Liver (tissue), 3 donors: ENCODE results near the gene CXCL6.

ENCODE experiments used
- CTCF ChIP-seq: fragments of 150-350 bp; IDR thresholded peaks from 2 replicates; pipeline ENCODE4 v1.5.1; 2017; ENCODE audit warnings: improper control_type of control experiment, low read depth, low read length; ENCODE audit not compliant: missing input control
- EGR1 ChIP-seq, 2 donors: IDR thresholded peaks; 2 replicates each; pipeline ENCODE4 v1.6.1; 2016 to 2018; ENCODE audit warnings: antibody characterized with exemption in 2 of 2, low read depth in 2 of 2
- FOXA1 ChIP-seq: IDR thresholded peaks from 2 replicates; pipeline ENCODE4 v1.6.1; 2016; ENCODE audit warnings: antibody characterized with exemption
- GABPA ChIP-seq, 2 donors: IDR thresholded peaks in 1 of 2; conservative IDR thresholded peaks in 1 of 2; 2 replicates each; pipeline ENCODE4 v1.6.1; 2016; ENCODE audit warnings: antibody characterized with exemption in 2 of 2, mild to moderate bottlenecking in 1 of 2, moderate library complexity in 1 of 2
- JUND ChIP-seq, 2 donors: IDR thresholded peaks; 2 replicates each; pipeline ENCODE4 v1.6.1; 2016; ENCODE audit warnings: antibody characterized with exemption in 2 of 2
- MAX ChIP-seq: IDR thresholded peaks from 2 replicates; pipeline ENCODE4 v1.6.1; 2016; ENCODE audit warnings: antibody characterized with exemption
- NR2F2 ChIP-seq: IDR thresholded peaks from 2 replicates; pipeline ENCODE4 v1.6.1; 2016; ENCODE audit warnings: antibody characterized with exemption
- RAD21 ChIP-seq, 2 donors: IDR thresholded peaks; 2 replicates each; pipeline ENCODE4 v1.6.1; 2016; ENCODE audit warnings: antibody characterized with exemption in 2 of 2, mild to moderate bottlenecking in 2 of 2
- REST ChIP-seq: IDR thresholded peaks from 2 replicates; pipeline ENCODE4 v1.6.1; 2016; ENCODE audit warnings: antibody characterized with exemption, mild to moderate bottlenecking
- SP1 ChIP-seq: IDR thresholded peaks from 2 replicates; pipeline ENCODE4 v1.6.1; 2018; ENCODE audit warnings: antibody characterized with exemption, mild to moderate bottlenecking
- TAF1 ChIP-seq: conservative IDR thresholded peaks from 2 replicates; pipeline ENCODE4 v1.6.1; 2016; ENCODE audit warnings: antibody characterized with exemption, mild to moderate bottlenecking
- ZBTB33 ChIP-seq: IDR thresholded peaks from 2 replicates; pipeline ENCODE4 v1.6.1; 2016; ENCODE audit warnings: antibody characterized with exemption
- donor health status: healthy.
- donor health status: healthy.

GRCh38 chr4:73815145-73815544 is 21.3 kb upstream of the CXCL6 start:
- TF ChIP-seq CTCF (no peak), RAD21 (IDR thresholded peaks at IDR 0.05) (no peak), EGR1 (IDR thresholded peaks at IDR 0.05; ENCODE audit: low read depth in 2 of 2) (no peak), TAF1 (no peak), SP1 (no peak), REST (no peak), MAX (no peak), NR2F2 (no peak), ZBTB33 (no peak), JUND (IDR thresholded peaks at IDR 0.05) (no peak), FOXA1 (no peak), GABPA (IDR thresholded peaks at IDR 0.05 in 1 of 2, conservative IDR thresholded peaks at IDR 0.05 in 1 of 2) (no peak)
